Neural cell (in vitro differentiated cells): ENCODE measurements around the gene PFN3. TPM values are rescaled to one million over a fixed set of nuclear protein-coding genes. Genes with fewer than 3 reads are reported as not detected.
"Not testable (repeated sequence)": the region's sequence is repeated elsewhere in the genome, so short reads cannot be mapped to it uniquely, and the experiment has no call there.

Experiments
- H2AFZ ChIP-seq: fragments of 200-600, 300-800 bp; sonication (generic), shearing (Covaris generic); 2 replicates; pipeline ENCODE4 v1.6.0; 2014; ENCODE audit warnings: low read depth, mild to moderate bottlenecking, antibody characterized with exemption, low read length, moderate library complexity
- H3F3A ChIP-seq: fragments of 200-600 bp; shearing (Covaris generic); 2 replicates; pipeline ENCODE4 v1.6.1; 2016; ENCODE audit warnings: mild to moderate bottlenecking, moderate library complexity, mixed read lengths, antibody characterized with exemption, low read length; ENCODE audit not compliant: insufficient read depth, poor library complexity, severe bottlenecking
- H3K27ac ChIP-seq: fragments of 200-600, 300-800 bp; sonication (generic), shearing (Covaris generic); 2 replicates; pipeline ENCODE4 v1.5.1; 2014; ENCODE audit warnings: mild to moderate bottlenecking, low read length, moderate library complexity
- H3K27me3 ChIP-seq: fragments of 300-800, 200-600 bp; sonication (generic), shearing (Covaris generic); 2 replicates; pipeline ENCODE4 v1.6.0; 2014; ENCODE audit warnings: mild to moderate bottlenecking, low read depth, low read length, moderate library complexity; ENCODE audit not compliant: insufficient read depth
- H3K36me3 ChIP-seq: fragments of 300-800, 200-600 bp; sonication (generic), shearing (Covaris generic); 2 replicates; pipeline ENCODE4 v1.5.1; 2014; ENCODE audit warnings: mild to moderate bottlenecking, antibody characterized with exemption, low read length, moderate library complexity; ENCODE audit not compliant: insufficient read depth
- H3K4me2 ChIP-seq: fragments of 300-800, 200-600 bp; sonication (generic), shearing (Covaris generic); 2 replicates; pipeline ENCODE4 v1.6.0; 2014; ENCODE audit warnings: mild to moderate bottlenecking, low read length
- H3K4me3 ChIP-seq: fragments of 300-800, 200-600 bp; sonication (generic), shearing (Covaris generic); 2 replicates; pipeline ENCODE4 v1.5.1; 2014; ENCODE audit warnings: mild to moderate bottlenecking, low read length, moderate library complexity
- H3K79me2 ChIP-seq: fragments of 200-600 bp; shearing (Covaris generic); replicated peaks from 2 replicates; pipeline ENCODE4 v1.6.0; 2014; ENCODE audit warnings: mild to moderate bottlenecking, low read length, moderate library complexity; ENCODE audit not compliant: insufficient read depth
- H3K9ac ChIP-seq: fragments of 300-800, 200-600 bp; sonication (generic), shearing (Covaris generic); 2 replicates; pipeline ENCODE4 v1.6.1; 2016; ENCODE audit warnings: mild to moderate bottlenecking, low read length, mixed read lengths
- H3K9me2 ChIP-seq: fragments of 200-600 bp; shearing (Covaris generic); 2 replicates; pipeline ENCODE4 v1.6.1; 2016; ENCODE audit warnings: mild to moderate bottlenecking, low read length, mixed read lengths; ENCODE audit not compliant: insufficient read depth
- H3K9me3 ChIP-seq: fragments of 200-600, 300-800 bp; sonication (generic), shearing (Covaris generic); 2 replicates; pipeline ENCODE4 v1.6.1; 2016; ENCODE audit warnings: mild to moderate bottlenecking, mixed run types, low read length, moderate library complexity, mixed read lengths
- H4K20me1 ChIP-seq: fragments of 200-600 bp; shearing (Covaris generic); 2 replicates; pipeline ENCODE4 v1.6.1; 2016; ENCODE audit warnings: mild to moderate bottlenecking, mixed run types; ENCODE audit not compliant: insufficient read depth
- CTCF ChIP-seq: fragments of 450-650 bp; IDR thresholded peaks from 2 replicates; pipeline ENCODE4 v1.5.1; 2014; ENCODE audit warnings: antibody characterized with exemption, mild to moderate bottlenecking, moderate library complexity; ENCODE audit not compliant: poor library complexity, severe bottlenecking
- EP300 ChIP-seq: fragments of 450-650 bp; conservative IDR thresholded peaks from 2 replicates; pipeline ENCODE4 v1.6.1; 2014; ENCODE audit warnings: antibody characterized with exemption, mild to moderate bottlenecking, moderate library complexity; ENCODE audit not compliant: poor library complexity, severe bottlenecking
- EZH2 ChIP-seq: fragments of 200-600, 300-800 bp; shearing (Covaris generic), sonication (generic); IDR thresholded peaks from 2 replicates; pipeline ENCODE4 v1.6.1; 2014; ENCODE audit warnings: antibody characterized with exemption, low read length, borderline replicate concordance, mild to moderate bottlenecking; ENCODE audit not compliant: insufficient read depth, poor library complexity, severe bottlenecking
- MXI1 ChIP-seq: fragments of 450-650 bp; conservative IDR thresholded peaks from 2 replicates; pipeline ENCODE4 v1.6.1; 2014; ENCODE audit warnings: antibody characterized with exemption, mild to moderate bottlenecking; ENCODE audit not compliant: poor library complexity, severe bottlenecking
- POLR2AphosphoS5 ChIP-seq: IDR thresholded peaks from 2 replicates; pipeline ENCODE4 v1.6.1; 2012
- RAD21 ChIP-seq: fragments of 450-650 bp; conservative IDR thresholded peaks from 2 replicates; pipeline ENCODE4 v1.6.1; 2014; ENCODE audit warnings: antibody characterized with exemption, mild to moderate bottlenecking, moderate library complexity
- REST ChIP-seq: IDR thresholded peaks from 2 replicates; pipeline ENCODE4 v1.6.1; 2012; ENCODE audit warnings: borderline replicate concordance
- SMC3 ChIP-seq: fragments of 450-650 bp; conservative IDR thresholded peaks from 2 replicates; pipeline ENCODE4 v1.6.1; 2014; ENCODE audit warnings: antibody characterized with exemption, mild to moderate bottlenecking, moderate library complexity; ENCODE audit not compliant: poor library complexity
- TAF1 ChIP-seq: IDR thresholded peaks from 2 replicates; pipeline ENCODE4 v1.6.1; 2012; ENCODE audit warnings: low read depth
- polyA plus RNA-seq: library from polyadenylated mRNA; depleted of rRNA; stranded (reverse); fragments of >200 nt; gene quantifications from 2 replicates; pipeline ENCODE4 v1.2.3, GENCODE V29; 2014

The PFN3 gene
- polyA plus RNA-seq, 1 donor from 2014 or later, result not detected

- TF ChIP-seq EP300 (no peak), CTCF (no peak), SMC3 (no peak)
- Histone ChIP-seq H3K27me3 (no peaks in the 10 kb centered on the region), H3K9me2 (no peaks in the 10 kb centered on the region), H3K4me3 (no peak overlapping the region), H3K9ac (no peak overlapping the region), H3K4me2 (no peak overlapping the region), H3K27ac (no peak overlapping the region), H3K79me2 (no peaks in the 10 kb centered on the region), H3K36me3 (no peaks in the 10 kb centered on the region), H3K9me3 (no peaks in the 10 kb centered on the region), H4K20me1 (no peaks in the 10 kb centered on the region), H2AFZ (no peak overlapping the region), H3F3A (no peaks in the 10 kb centered on the region)
Measured at GRCh38 chr5:177377851-177378776, 22.3 kb downstream of the PFN3 start.

GRCh38 chr5:177376107-177376506, 24.4 kb downstream of the PFN3 start:
- Histone ChIP-seq H2AFZ (no peak overlapping the region), H3K36me3 (no peaks in the 10 kb centered on the region), H3K9ac (no peak overlapping the region), H3K27ac (no peak overlapping the region), H3K9me2 (no peaks in the 10 kb centered on the region), H3K9me3 (no peaks in the 10 kb centered on the region), H3K79me2 (no peaks in the 10 kb centered on the region), H3K4me2 (no peak overlapping the region), H4K20me1 (no peaks in the 10 kb centered on the region), H3K27me3 (no peaks in the 10 kb centered on the region), H3F3A (no peaks in the 10 kb centered on the region), H3K4me3 (no peak overlapping the region)
- TF ChIP-seq EP300, result no peak
- no peak for TF ChIP-seq TAF1
- TF ChIP-seq REST, result no peak
- no peak for TF ChIP-seq EZH2
- no peak for TF ChIP-seq CTCF
- no peak for TF ChIP-seq SMC3
- TF ChIP-seq MXI1, result no peak
- no peak for TF ChIP-seq POLR2AphosphoS5
- no peak for TF ChIP-seq RAD21

GRCh38 chr5:177375516-177375915, 24.9 kb downstream of the PFN3 start:
- H3K79me2 ChIP-seq, H3K27ac ChIP-seq, H3K9ac ChIP-seq, H3K27me3 ChIP-seq, H3F3A ChIP-seq, H4K20me1 ChIP-seq, H3K9me3 ChIP-seq, H3K9me2 ChIP-seq, H3K4me3 ChIP-seq, H3K4me2 ChIP-seq, H2AFZ ChIP-seq, H3K36me3 ChIP-seq: not testable (repeated sequence)
